ENCODE data around the gene ABR. TPM values are rescaled to one million over a fixed set of nuclear protein-coding genes. Genes with fewer than 3 reads are reported as not detected.
"Not testable (repeated sequence)": the region's sequence is repeated elsewhere in the genome, so short reads cannot be mapped to it uniquely, and the experiment has no call there.

The ABR gene
- total RNA-seq, 1 donor from 2014 or later: 56.1 TPM

DNA sequence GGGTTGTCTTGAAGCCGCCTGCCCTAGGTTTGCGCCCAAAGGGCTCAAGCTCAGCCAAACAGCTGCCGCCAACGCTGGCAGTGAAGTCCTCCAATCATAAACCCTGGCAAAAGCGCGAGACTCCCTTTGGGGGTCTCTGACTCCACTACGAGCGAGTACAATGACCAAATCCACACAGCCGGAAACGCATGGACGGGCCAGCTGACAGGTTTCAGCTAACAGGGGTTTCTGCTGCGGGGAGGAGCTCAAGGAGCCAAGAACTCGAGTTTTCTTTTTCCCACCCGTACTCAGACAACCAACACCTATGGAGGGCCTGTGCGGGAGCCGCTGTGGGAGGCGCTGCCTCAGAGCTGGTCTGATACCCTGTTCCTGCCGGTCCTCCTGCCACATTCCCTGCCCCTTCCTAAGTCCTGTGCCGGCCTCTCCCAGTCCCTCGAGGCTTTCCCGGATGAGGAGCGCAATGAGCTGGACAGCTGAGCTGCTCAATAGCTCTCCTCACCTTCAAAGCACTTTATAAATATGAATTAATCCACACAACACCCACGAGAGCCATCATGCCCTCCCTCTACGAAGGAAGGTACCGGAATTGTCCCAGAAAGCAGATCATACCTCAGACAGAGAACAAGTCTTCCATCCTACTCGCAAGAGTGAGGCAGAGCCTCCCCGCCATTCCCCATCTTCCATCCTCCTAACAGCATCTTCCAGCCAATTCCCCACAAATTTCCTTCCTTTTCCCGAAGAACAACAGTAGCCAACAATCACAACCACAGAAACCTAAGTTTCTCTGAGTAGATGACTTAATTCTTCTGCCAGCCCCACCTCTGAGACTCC, 6.1 kb downstream of the ABR start:
- peak; percentile 60 for DNase-seq

GRCh38 chr17:1171953-1172352, 7.8 kb downstream of the ABR start:
- DNase-seq: no peak

DNA sequence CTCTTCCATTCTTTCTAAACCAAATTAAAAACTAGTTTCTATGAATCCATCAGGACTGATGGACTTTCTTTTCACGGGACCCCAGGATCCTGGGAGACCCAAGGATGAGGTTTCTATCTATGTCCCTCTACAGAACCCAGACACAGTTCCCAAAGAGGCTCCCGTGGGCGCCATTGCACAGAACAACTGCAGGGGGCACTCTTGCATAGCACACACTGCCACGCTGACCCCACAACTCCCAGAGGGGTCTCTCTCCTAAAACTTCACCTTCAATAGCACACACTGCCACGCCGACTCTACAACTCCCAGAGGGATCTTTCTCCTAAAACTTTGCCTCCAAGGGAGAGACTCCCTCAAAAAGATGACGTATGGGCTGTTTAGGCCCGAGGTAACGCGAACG, 9.0 kb downstream of the ABR start:
- DNase-seq: no peak

- DNase-seq: no peak
Measured at GRCh38 chr17:1169929-1170312, 9.9 kb downstream of the ABR start.

DNA sequence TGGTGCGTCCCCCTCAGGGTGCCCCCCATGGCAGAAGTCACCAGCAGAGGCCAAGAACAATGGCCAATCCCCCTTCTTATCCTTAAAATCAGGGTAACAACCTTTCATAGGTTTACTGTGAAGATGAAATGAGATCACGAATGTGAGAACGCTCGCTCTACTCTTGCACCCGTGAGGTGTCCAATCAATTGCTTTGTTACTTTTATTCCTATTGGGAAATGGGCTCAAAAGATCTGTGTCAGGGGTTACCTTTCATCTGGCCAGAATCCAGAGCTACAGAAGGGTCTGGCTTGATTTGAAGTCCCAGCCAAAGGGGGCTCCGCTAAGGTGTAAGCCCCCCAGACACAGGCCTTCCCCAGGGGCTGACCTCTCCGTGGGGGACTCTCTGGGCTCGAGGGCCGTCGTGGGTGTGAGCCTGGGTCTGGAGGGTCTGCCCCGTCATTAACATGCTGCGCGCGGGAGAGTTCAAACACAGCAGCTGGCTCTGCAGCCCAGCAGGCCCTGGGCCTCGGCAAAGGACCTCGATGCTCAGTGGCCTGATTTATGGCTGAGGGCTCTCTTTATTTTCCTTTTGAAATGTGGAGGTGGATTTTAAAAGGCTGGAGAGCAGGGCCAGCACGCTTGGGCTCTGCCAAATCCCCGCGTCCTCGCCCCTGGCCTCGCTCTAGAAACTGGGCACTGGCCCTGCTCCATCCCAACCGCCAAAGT, 10.4 kb downstream of the ABR start:
- no peak for DNase-seq

- no peak for DNase-seq
Measured at GRCh38 chr17:1168533-1169220, 11.1 kb downstream of the ABR start.

DNA sequence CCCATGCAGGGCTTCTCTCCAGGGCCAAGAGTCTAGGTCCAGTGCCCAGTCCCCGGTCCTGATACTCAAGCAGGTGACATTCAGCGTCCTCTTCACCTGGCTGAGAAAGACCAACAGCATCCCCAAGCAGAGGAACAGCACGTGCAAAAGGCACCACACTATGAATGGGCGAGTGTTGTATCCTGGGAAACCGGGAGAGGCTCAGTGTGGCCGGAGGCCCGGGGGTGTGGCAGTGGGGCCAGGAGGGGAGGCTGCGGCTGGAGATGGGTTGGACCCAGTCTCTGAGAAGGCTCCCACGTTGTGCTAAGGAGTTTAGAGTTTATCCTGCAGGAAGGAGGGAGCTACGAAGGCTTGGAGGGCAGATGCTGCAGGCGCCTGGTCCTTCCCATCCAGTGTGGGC, 13.5 kb downstream of the ABR start:
- DNase-seq: no peak

- no peak for DNase-seq
Measured at GRCh38 chr17:1165836-1166235, 13.9 kb downstream of the ABR start.

- no peak for DNase-seq
Measured at GRCh38 chr17:1164935-1165556, 14.7 kb downstream of the ABR start.

DNA sequence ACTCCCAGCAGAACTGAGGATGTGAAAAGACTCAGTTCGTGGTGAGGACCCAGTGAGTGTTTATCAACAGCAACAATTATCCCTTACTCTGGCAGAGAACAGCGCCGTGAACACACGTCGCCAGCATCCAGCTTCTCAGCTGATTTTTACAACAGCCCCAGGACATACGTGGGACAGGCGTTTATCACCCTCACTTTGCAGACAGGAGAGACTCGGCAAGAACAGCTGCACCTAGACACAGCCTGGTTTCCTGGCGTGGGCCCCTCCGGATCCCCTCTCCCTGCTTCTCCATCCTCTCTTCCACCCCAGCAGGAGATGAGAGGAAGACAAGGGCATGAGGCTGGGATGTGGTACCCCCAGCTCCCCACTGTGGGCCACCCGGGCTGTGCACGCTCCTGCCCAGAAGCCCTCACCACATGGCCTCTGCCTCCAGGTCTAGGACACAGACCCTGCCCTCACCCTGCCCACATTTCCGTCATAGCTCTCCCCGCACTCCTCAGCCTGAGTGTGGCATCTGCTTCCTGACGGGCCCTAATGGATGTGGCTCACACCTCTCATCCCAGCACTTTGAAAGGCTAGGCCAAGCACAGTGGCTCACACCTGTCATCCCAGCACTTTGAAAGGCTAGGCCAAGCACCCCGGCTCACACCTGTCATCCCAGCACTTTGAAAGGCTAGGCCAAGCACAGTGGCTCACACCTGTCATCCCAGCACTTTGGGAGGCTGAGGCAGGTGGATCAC, 17.5 kb downstream of the ABR start:
- DNase-seq: peak; percentile 62

- no peak for DNase-seq
Measured at GRCh38 chr17:1160591-1161390, 19.0 kb downstream of the ABR start.

GRCh38 chr17:1159431-1160180, 20.2 kb downstream of the ABR start:
- DNase-seq: no peak

DNA sequence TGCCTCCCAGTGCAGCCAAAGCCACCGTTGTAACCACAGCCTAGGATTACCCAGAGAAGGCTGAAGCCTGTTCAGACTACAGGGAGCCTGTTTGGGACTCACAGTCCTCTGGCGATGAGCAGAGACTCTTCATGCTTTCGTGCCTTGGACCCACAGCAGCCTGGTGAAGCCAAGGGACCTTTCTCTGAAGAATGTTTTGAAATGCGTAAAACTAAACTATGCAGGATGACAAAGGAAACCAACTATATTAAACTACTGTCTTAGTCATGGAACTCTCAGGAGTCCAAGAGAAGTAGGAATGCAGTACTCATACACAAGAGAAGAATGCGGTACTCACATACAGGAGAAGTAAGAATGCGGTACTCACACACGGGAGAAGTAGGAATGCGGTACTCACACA, 20.9 kb downstream of the ABR start:
- no peak for DNase-seq

DNA sequence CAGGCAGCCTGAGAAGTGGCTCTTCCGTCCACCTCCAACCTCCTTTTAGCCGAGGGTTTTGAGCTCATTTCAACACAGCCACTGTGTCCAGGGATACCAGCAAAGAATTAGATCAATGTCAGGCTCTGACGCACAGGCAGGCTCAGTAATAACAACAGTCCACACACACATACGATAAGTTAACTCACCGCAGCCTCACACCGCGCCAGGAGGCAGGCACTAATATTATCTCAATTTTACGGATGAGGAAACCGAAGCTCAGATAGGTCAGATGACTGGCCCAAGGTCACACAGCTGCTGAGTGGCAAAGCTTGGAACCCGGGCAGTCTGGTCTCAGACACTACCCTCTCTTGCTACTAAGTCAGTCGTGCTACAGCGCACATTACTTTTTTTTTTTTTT, 22.9 kb downstream of the ABR start:
- no peak for DNase-seq

- no peak for DNase-seq
Measured at GRCh38 chr17:1154704-1155103, 25.1 kb downstream of the ABR start.

GRCh38 chr17:1153795-1154546, 25.8 kb downstream of the ABR start:
- DNase-seq: peak; percentile 63

GRCh38 chr17:1152582-1152981, 27.2 kb downstream of the ABR start:
- DNase-seq: not testable (repeated sequence)

GRCh38 chr17:1150863-1151600, 28.7 kb downstream of the ABR start:
- no peak for DNase-seq

GRCh38 chr17:1149869-1150268, 29.9 kb downstream of the ABR start:
- DNase-seq: no peak
